Right atrium auricular region (tissue), 2 donors: Measurements from ENCODE around the gene POLE3. TPM values are rescaled to one million over a fixed set of nuclear protein-coding genes. Genes with fewer than 3 reads are reported as not detected.

Experiments
- DNase-seq: peaks from one replicate; pipeline ENCODE4 v3.0.0-alpha.2; 2019; ENCODE audit warnings: low spot score
- H3K27ac ChIP-seq, 2 donors: fragments of 200-600 bp; sonication (generic); 1 replicate in 1 of 2; 2 replicates in 1 of 2; pipeline ENCODE4 v1.5.1; 2016 to 2019
- H3K27me3 ChIP-seq, 2 donors: fragments of 200-600 bp; sonication (generic); one replicate each; pipeline versions ENCODE4 v1.5.1 to v1.6.0; 2017 to 2019
- H3K36me3 ChIP-seq: fragments of 200-600 bp; sonication (generic); one replicate; pipeline ENCODE4 v1.5.1; 2016
- H3K4me1 ChIP-seq, 2 donors: fragments of 200-600 bp; sonication (generic); one replicate each; pipeline versions ENCODE4 v1.5.1 to v1.6.0; 2017 to 2019
- H3K4me3 ChIP-seq, 2 donors: fragments of 200-600 bp; sonication (generic); 1 replicate in 1 of 2; 2 replicates in 1 of 2; pipeline ENCODE4 v1.5.1; 2017 to 2019; ENCODE audit warnings: mild to moderate bottlenecking in 1 of 2, moderate library complexity in 1 of 2
- H3K9me3 ChIP-seq, 2 donors: fragments of 200-600 bp; sonication (generic); one replicate each; pipeline ENCODE4 v1.5.1; 2019
- total RNA-seq, 2 donors: library from RNA; depleted of rRNA; stranded (reverse); fragments of >200 nt; gene quantifications; one replicate each; pipeline ENCODE4 v1.1.0, GENCODE V29; 2016
- TF ChIP-seq, protein P1 (sequence below), 2 donors: fragments of 200-600 bp; sonication (generic); IDR thresholded peaks; one replicate each; pipeline ENCODE4 v1.5.1; 2019; ENCODE audit warnings: antibody characterized with exemption in 2 of 2

Gene POLE3
- total RNA-seq, 2 donors from 2014 or later = 17.9 to 21.5 TPM

DNA sequence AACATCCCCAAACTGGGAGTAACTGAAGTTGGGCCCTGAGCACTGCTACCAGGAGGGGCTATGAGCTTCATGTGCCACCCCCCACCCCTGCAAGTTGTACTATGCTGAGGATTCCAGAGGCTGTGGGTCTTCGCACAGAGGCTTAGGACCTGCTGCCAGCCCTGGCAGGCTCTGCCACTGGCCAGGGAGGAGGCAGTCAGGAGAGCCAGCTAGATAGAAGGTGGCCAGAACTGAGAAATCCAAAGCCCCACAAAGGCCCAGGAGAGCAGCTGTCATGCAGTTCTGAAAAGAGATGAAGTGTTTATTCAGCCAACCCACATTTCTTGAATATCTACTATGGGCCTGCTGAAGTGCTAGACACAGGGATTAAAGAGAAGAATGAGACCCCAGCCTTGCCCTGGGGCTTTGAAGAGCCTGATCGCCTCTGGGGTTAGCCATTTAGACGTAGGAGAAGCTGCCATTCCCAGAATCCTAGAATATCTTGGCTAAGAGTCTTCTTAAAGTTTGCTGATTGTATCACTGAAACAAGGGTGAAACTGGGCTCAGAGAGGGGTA lies 10.8 kb downstream of the POLE3 start:
- TF ChIP-seq, protein P1, sequence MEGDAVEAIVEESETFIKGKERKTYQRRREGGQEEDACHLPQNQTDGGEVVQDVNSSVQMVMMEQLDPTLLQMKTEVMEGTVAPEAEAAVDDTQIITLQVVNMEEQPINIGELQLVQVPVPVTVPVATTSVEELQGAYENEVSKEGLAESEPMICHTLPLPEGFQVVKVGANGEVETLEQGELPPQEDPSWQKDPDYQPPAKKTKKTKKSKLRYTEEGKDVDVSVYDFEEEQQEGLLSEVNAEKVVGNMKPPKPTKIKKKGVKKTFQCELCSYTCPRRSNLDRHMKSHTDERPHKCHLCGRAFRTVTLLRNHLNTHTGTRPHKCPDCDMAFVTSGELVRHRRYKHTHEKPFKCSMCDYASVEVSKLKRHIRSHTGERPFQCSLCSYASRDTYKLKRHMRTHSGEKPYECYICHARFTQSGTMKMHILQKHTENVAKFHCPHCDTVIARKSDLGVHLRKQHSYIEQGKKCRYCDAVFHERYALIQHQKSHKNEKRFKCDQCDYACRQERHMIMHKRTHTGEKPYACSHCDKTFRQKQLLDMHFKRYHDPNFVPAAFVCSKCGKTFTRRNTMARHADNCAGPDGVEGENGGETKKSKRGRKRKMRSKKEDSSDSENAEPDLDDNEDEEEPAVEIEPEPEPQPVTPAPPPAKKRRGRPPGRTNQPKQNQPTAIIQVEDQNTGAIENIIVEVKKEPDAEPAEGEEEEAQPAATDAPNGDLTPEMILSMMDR (IDR thresholded peaks at IDR 0.05) = no peak
- DNase-seq = no peak

DNA sequence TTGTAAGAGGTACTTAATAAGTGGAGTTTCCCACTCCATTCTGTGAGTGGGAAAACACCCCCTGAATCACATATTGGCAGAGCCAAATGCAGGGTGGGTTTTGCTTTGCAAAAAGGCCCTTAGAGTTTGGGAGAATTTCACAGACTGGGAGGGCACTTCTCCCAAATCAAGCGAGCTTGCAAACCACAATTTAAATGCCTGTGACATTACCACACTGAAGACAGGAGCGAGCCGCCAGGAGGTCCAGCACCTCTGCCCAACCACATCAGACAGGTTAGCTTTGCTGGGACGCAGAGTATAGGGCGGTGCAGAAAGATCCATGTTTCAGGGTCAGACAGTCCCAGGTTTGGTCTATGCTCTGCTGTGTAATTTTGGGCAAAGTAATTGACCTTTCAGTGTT lies 11.7 kb downstream of the POLE3 start:
- Histone ChIP-seq H3K4me1 (peaks cover 0 to 31% of the 10 kb centered on the region in 2 donors), H3K36me3 (no peaks in the 10 kb centered on the region), H3K27ac (no peak overlapping the region), H3K4me3 (no peak overlapping the region), H3K9me3 (no peaks in the 10 kb centered on the region), H3K27me3 (no peaks in the 10 kb centered on the region)
- TF ChIP-seq, protein P1 (IDR thresholded peaks at IDR 0.05) = no peak
- no peak for DNase-seq

More for the DNA sequence above, 10.8 kb downstream of the POLE3 start:
- Histone ChIP-seq H3K4me1 (peaks cover 0 to 31% of the 10 kb centered on the region in 2 donors), H3K4me3 (no peak overlapping the region), H3K9me3 (no peaks in the 10 kb centered on the region), H3K36me3 (no peaks in the 10 kb centered on the region), H3K27ac (no peak overlapping the region), H3K27me3 (no peaks in the 10 kb centered on the region)

DNA sequence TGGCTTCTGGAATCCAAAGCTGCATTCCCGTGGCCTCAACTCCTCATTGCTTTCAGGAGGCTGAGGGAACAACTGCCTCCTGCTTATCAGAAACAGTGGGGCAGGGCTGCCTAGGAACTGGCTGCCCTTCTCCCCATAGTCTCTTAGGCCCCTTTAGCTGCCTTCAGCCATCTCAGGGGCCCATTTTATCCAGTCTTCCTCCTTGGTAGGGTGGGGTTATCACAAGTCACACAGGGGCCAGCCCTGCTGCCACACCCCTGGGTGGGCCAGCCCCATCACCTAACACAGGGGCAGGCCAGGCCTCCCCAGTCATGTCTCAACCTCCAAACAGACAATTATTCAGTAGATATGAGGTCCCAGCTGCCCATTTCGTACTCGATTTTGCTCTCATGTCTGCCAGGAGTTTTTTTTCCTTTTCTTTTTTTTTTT lies 13.3 kb downstream of the POLE3 start:
- H3K9me3 ChIP-seq = no peaks in the 10 kb centered on the region
- H3K27ac ChIP-seq = no peak overlapping the region
- H3K27me3 ChIP-seq = no peaks in the 10 kb centered on the region
- TF ChIP-seq, protein P1 (IDR thresholded peaks at IDR 0.05) = no peak
- peaks cover 4% of the 10 kb centered on the region for H3K36me3 ChIP-seq
- no peak for DNase-seq
- H3K4me1 ChIP-seq = peaks cover 0 to 31% of the 10 kb centered on the region in 2 donors
- no peak overlapping the region for H3K4me3 ChIP-seq

DNA sequence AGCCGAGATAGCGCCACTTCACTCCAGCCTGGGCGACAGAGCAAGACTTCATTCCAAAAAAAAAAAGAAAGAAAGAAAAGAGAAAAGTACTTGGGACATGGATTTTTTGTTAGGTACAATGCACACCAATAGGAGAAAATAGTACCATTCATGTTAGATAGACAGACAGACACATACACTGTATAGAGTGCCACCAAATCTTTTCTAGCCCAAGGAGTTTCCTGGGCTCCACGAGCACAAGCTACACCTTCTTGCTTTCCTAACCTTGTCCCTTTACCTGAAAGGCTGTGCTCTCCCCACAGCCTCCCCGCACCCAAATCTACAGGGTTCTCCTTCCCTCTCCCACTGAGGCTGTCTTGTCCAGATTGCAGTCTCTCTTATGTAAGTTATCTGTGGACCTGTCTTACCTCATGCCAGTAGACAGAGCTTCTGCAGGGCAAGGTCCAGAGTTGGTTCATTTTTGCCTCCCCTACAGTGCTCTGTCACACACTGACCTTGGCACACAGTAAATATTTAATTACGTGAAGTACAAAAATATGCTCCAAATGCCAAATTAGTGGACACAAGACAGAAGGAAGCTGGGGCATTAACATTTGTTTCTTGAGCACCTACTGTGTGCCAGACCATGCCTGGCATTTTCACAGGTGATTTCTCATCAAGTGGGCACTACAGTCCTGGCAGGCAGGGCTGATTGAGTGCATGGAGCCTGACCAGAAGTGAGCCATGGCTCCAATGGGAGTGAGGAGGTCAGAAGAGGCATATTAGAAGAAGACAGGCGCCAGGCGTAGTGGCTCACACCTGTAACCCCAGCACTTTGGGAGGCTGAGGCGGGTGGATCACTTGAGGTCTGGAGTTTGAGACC lies 15.2 kb downstream of the POLE3 start:
- TF ChIP-seq, protein P1 (IDR thresholded peaks at IDR 0.05) = no peak
- H3K36me3 ChIP-seq = peaks cover 18% of the 10 kb centered on the region
- H3K27me3 ChIP-seq = no peaks in the 10 kb centered on the region
- no peak for DNase-seq
- H3K27ac ChIP-seq = no peak overlapping the region
- no peaks in the 10 kb centered on the region for H3K9me3 ChIP-seq
- peaks cover 0 to 21% of the 10 kb centered on the region in 2 donors for H3K4me1 ChIP-seq
- no peak overlapping the region for H3K4me3 ChIP-seq

DNA sequence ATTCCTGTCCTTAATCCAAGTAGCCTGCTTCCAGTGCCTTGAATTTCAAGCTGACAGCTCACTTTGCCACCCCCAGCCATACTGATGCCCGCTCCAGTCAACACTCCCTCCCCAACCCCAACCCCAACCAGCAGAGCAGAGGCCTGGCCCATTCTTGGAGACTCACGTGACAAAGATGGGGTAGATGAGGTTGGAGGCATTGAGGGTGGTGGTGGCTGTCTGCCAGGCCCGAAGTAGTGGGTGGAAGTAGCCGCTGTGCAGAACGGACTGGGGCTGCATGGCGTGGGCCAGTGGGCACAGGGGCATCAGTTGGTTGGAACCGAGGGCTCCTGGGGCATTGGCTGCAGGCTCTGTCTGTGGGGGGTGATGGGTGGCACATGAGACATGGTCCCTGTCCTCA lies 17.2 kb downstream of the POLE3 start:
- Histone ChIP-seq H3K27me3 (no peaks in the 10 kb centered on the region), H3K36me3 (peaks cover 38% of the 10 kb centered on the region), H3K27ac (no peak overlapping the region), H3K4me1 (peaks cover 0 to 2% of the 10 kb centered on the region in 2 donors), H3K9me3 (no peaks in the 10 kb centered on the region), H3K4me3 (no peak overlapping the region)
- no peak for DNase-seq
- TF ChIP-seq, protein P1 (IDR thresholded peaks at IDR 0.05) = no peak
